H1 (cell line): ENCODE results near the gene TMEM18. TPM values are rescaled to one million over a fixed set of nuclear protein-coding genes. Genes with fewer than 3 reads are reported as not detected.

Source experiments
- CTCF ChIA-PET: fragments of 300-600 bp; sonication (Branson Sonifier 250); formaldehyde crosslinking; loops from one replicate; lab custom pipeline; 2021; ENCODE audit not compliant: partially characterized antibody; lab: Charles Lee
- POLR2A ChIA-PET: fragments of 300-600 bp; sonication (Branson Sonifier 250); formaldehyde crosslinking; loops from one replicate; lab custom pipeline; 2021; ENCODE audit warnings: inconsistent platforms; ENCODE audit not compliant: partially characterized antibody; lab: Charles Lee
- DNase-seq, 2 experiments: peaks; one replicate each; pipeline versions ENCODE4 v3.0.0 to v3.0.0-alpha.2; 2010 to 2022; ENCODE audit warnings: low spot score in 2 of 2, low read depth in 1 of 2, mixed read lengths in 1 of 2
- FAIRE-seq: peaks from 2 replicates; lab custom pipeline; 2011; peaks lifted over from hg19 to GRCh38; lab: Jason Lieb, UNC
- H2AFZ ChIP-seq: 2 replicates; pipeline ENCODE4 v1.8.1; 2012; ENCODE audit warnings: low read length, inconsistent platforms
- H2AK5ac ChIP-seq: 2 replicates; pipeline ENCODE4 v1.6.1; 2013; ENCODE audit warnings: low read depth, low read length
- H2BK120ac ChIP-seq: replicated peaks from 2 replicates; pipeline ENCODE3; 2013; ENCODE audit warnings: low read depth, low read length, inconsistent platforms
- H2BK12ac ChIP-seq: 2 replicates; pipeline ENCODE4 v1.6.1; 2013; ENCODE audit warnings: low read depth, low read length
- H2BK15ac ChIP-seq: 2 replicates; pipeline ENCODE4 v1.6.1; 2013; ENCODE audit warnings: low read length
- H2BK20ac ChIP-seq: 2 replicates; pipeline ENCODE4 v1.6.1; 2013; ENCODE audit warnings: low read length
- H2BK5ac ChIP-seq: 2 replicates; pipeline ENCODE4 v1.6.1; 2013; ENCODE audit warnings: low read depth, low read length
- H3K14ac ChIP-seq: 2 replicates; pipeline ENCODE4 v1.6.1; 2013; ENCODE audit warnings: inconsistent platforms; ENCODE audit not compliant: insufficient read length
- H3K18ac ChIP-seq: 2 replicates; pipeline ENCODE4 v1.6.1; 2013; ENCODE audit warnings: low read length; ENCODE audit errors: extremely low read depth
- H3K23ac ChIP-seq: 2 replicates; pipeline ENCODE4 v1.6.1; 2013; ENCODE audit warnings: inconsistent platforms; ENCODE audit not compliant: insufficient read length
- H3K23me2 ChIP-seq: 2 replicates; pipeline ENCODE4 v1.6.1; 2013; ENCODE audit warnings: low read depth, low read length
- H3K27ac ChIP-seq: 2 replicates; pipeline ENCODE4 v1.6.1; 2011; ENCODE audit warnings: low read depth, low read length, inconsistent platforms
- H3K27me3 ChIP-seq, 4 experiments: replicated peaks in 1 of 4; 1 replicate in 1 of 4; 2 replicates in 3 of 4; pipeline versions ENCODE4 v1.6.1 to v1.8.1; 2011 to 2013; ENCODE audit warnings: low read length in 3 of 4, mild to moderate bottlenecking in 3 of 4, inconsistent platforms in 2 of 4, mixed read lengths in 2 of 4, moderate library complexity in 1 of 4; ENCODE audit not compliant: control insufficient read depth in 3 of 4, insufficient read depth in 3 of 4; ENCODE audit errors: extremely low read depth in 1 of 4
- H3K36me3 ChIP-seq, 4 experiments: 2 replicates each; pipeline versions ENCODE4 v1.6.1 to v1.8.1; 2011 to 2013; ENCODE audit warnings: mild to moderate bottlenecking in 4 of 4, low read length in 3 of 4, moderate library complexity in 2 of 4, control low read depth in 1 of 4, inconsistent platforms in 1 of 4; ENCODE audit not compliant: insufficient read depth in 4 of 4, control insufficient read depth in 2 of 4
- H3K4ac ChIP-seq: replicated peaks from 2 replicates; pipeline ENCODE3; 2013; ENCODE audit warnings: low read length, low read depth, mixed read lengths, inconsistent platforms; ENCODE audit not compliant: insufficient read length
- H3K4me1 ChIP-seq, 4 experiments: replicated peaks in 1 of 4; 1 replicate in 1 of 4; 2 replicates in 3 of 4; pipeline versions ENCODE4 v1.6.1 to v1.8.1; 2011 to 2013; ENCODE audit warnings: low read length in 3 of 4, inconsistent platforms in 2 of 4, mixed read lengths in 1 of 4; ENCODE audit not compliant: insufficient read depth in 4 of 4, control insufficient read depth in 3 of 4
- H3K4me2 ChIP-seq, 2 experiments: 2 replicates each; pipeline versions ENCODE4 v1.6.1 to v1.8.1; 2011 to 2013; ENCODE audit warnings: low read depth in 2 of 2, low read length in 2 of 2, control low read depth in 1 of 2, inconsistent platforms in 1 of 2, mild to moderate bottlenecking in 1 of 2; ENCODE audit not compliant: insufficient read depth in 1 of 2
- H3K4me3 ChIP-seq, 4 experiments: fragments of 200-600, 300-600 bp in 1 of 4; sonication (generic), shearing (Covaris generic), sonication (Bioruptor Twin) in 1 of 4; 2 replicates each; pipeline versions ENCODE4 v1.5.1 to v1.8.1; 2011 to 2016; ENCODE audit warnings: low read length in 4 of 4, low read depth in 3 of 4, control low read depth in 2 of 4, inconsistent platforms in 2 of 4, mild to moderate bottlenecking in 2 of 4, mixed read lengths in 1 of 4, moderate library complexity in 1 of 4; ENCODE audit not compliant: insufficient read depth in 2 of 4; ENCODE audit errors: extremely low read depth in 1 of 4
- H3K56ac ChIP-seq: replicated peaks from 2 replicates; pipeline ENCODE3; 2013; ENCODE audit warnings: low read depth, mild to moderate bottlenecking, mixed read lengths, low read length, inconsistent platforms; ENCODE audit not compliant: insufficient read length
- H3K79me1 ChIP-seq: 2 replicates; pipeline ENCODE4 v1.6.1; 2013; ENCODE audit warnings: low read depth, low read length, control low read depth
- H3K79me2 ChIP-seq, 2 experiments: 2 replicates each; pipeline versions ENCODE4 v1.6.1 to v1.8.1; 2012 to 2013; ENCODE audit warnings: low read length in 2 of 2, mild to moderate bottlenecking in 2 of 2, inconsistent platforms in 1 of 2; ENCODE audit not compliant: insufficient read depth in 2 of 2, control insufficient read depth in 1 of 2
- H3K9ac ChIP-seq, 4 experiments: replicated peaks in 1 of 4; 1 replicate in 1 of 4; 2 replicates in 3 of 4; pipeline versions ENCODE4 v1.6.1 to v1.8.1; 2011 to 2013; ENCODE audit warnings: low read depth in 3 of 4, low read length in 3 of 4, control low read depth in 2 of 4, mild to moderate bottlenecking in 2 of 4, moderate library complexity in 2 of 4, inconsistent platforms in 1 of 4; ENCODE audit errors: extremely low read depth in 1 of 4
- H3K9me3 ChIP-seq, 2 experiments: 2 replicates each; pipeline versions ENCODE4 v1.6.1 to v1.8.1; 2012 to 2013; ENCODE audit warnings: mild to moderate bottlenecking in 2 of 2, moderate library complexity in 2 of 2, control low read depth in 1 of 2, inconsistent platforms in 1 of 2, low read depth in 1 of 2, low read length in 1 of 2, mixed read lengths in 1 of 2; ENCODE audit not compliant: insufficient read depth in 2 of 2
- H4K20me1 ChIP-seq, 2 experiments: replicated peaks in 1 of 2; 2 replicates each; pipeline versions ENCODE3 to v1.8.1; 2011 to 2013; ENCODE audit warnings: inconsistent platforms in 2 of 2, low read length in 2 of 2, mild to moderate bottlenecking in 1 of 2; ENCODE audit not compliant: insufficient read depth in 2 of 2, control insufficient read depth in 1 of 2
- H4K5ac ChIP-seq: 2 replicates; pipeline ENCODE4 v1.6.1; 2013; ENCODE audit warnings: low read length, low read depth, mixed read lengths, inconsistent platforms; ENCODE audit not compliant: insufficient read length
- H4K8ac ChIP-seq: 2 replicates; pipeline ENCODE4 v1.8.0; 2013; ENCODE audit warnings: mild to moderate bottlenecking, moderate library complexity, low read length, inconsistent platforms; ENCODE audit not compliant: insufficient read depth; ENCODE audit errors: extremely low read depth
- H4K91ac ChIP-seq: replicated peaks from 2 replicates; pipeline ENCODE3; 2013; ENCODE audit warnings: low read length, mixed read lengths, inconsistent platforms; ENCODE audit not compliant: insufficient read length
- ATF2 ChIP-seq: IDR thresholded peaks from 2 replicates; pipeline ENCODE4 v1.6.1; 2012; ENCODE audit warnings: low read length, inconsistent platforms
- CBX5 ChIP-seq: fragments of 300-800, 300-1000 bp; sonication (generic); IDR thresholded peaks from 2 replicates; pipeline ENCODE4 v1.7.1; 2016; ENCODE audit warnings: antibody characterized with exemption, low read length, low read depth
- CBX8 ChIP-seq: fragments of 300-800, 300-1000 bp; sonication (generic); IDR thresholded peaks from 2 replicates; pipeline ENCODE4 v1.7.1; 2016; ENCODE audit warnings: low read depth, low read length, borderline replicate concordance
- CHD1 ChIP-seq: IDR thresholded peaks from 2 replicates; pipeline ENCODE4 v1.6.1; 2012; ENCODE audit warnings: low read depth, low read length, improper control_type of control experiment
- KDM5A ChIP-seq: fragments of 200-600 bp; IDR thresholded peaks from 2 replicates; pipeline ENCODE4 v1.7.1; 2012; ENCODE audit warnings: mild to moderate bottlenecking, low read length, inconsistent platforms, mixed read lengths
- RBBP5 ChIP-seq: IDR thresholded peaks from 2 replicates; pipeline ENCODE4 v1.7.1; 2012; ENCODE audit warnings: low read depth, mild to moderate bottlenecking, inconsistent platforms, low read length, moderate library complexity, borderline replicate concordance
- RXRA ChIP-seq: IDR thresholded peaks from 2 replicates; pipeline ENCODE4 v1.6.1; 2011; ENCODE audit warnings: low read depth, mild to moderate bottlenecking, low read length, moderate library complexity; ENCODE audit not compliant: insufficient read depth
- SUZ12 ChIP-seq: fragments of 200-600 bp; sonication (generic); IDR thresholded peaks from 2 replicates; pipeline ENCODE4 v1.6.1; 2012; ENCODE audit warnings: mild to moderate bottlenecking, inconsistent platforms, low read length, moderate library complexity, mixed read lengths
- TAF7 ChIP-seq: optimal IDR thresholded peaks from 2 replicates; pipeline ENCODE3; 2011; ENCODE audit warnings: low read depth, mild to moderate bottlenecking, inconsistent platforms, low read length, moderate library complexity, borderline replicate concordance
- USF2 ChIP-seq: IDR thresholded peaks from 2 replicates; pipeline ENCODE4 v1.6.1; 2011; ENCODE audit warnings: low read length, improper control_type of control experiment
- WGBS, 2 experiments: shearing (Covaris generic) in 1 of 2; methylation state at CpG; one replicate each; pipeline versions ENCODE4 v1.1.6 to v1.1.7; 2013 to 2015; ENCODE audit warnings: low lambda C conversion rate in 2 of 2, mixed read lengths in 2 of 2, inconsistent platforms in 1 of 2, low coverage in 1 of 2, missing lambda C conversion rate in 1 of 2; ENCODE audit not compliant: insufficient replicate concordance in 2 of 2, insufficient coverage in 1 of 2, insufficient read length in 1 of 2; ENCODE audit errors: extremely low coverage in 1 of 2, missing lambda C conversion rate in 1 of 2; 5-methylcytosine and 5-hydroxymethylcytosine counted together
- polyA plus RNA-seq, 7 experiments: library from polyadenylated mRNA; depleted of rRNA in 3 of 7; stranded (reverse) in 5 of 7; unstranded in 2 of 7; fragments of >200 nt in 5 of 7; fragments of 200-250 nt in 2 of 7; gene quantifications; 1 replicate in 5 of 7; 2 replicates in 1 of 7; 4 replicates in 1 of 7; pipeline versions ENCODE4 v1.2.1 to v1.2.3, GENCODE V29; 2011 to 2013; ENCODE audit warnings: missing spikeins in 2 of 7, mixed read lengths in 2 of 7
- total RNA-seq: library from RNA; stranded (reverse); fragmentation: NEBNext Ultra II Directional; extraction: Animal tissue kit (Norgen Biotek cat#: 25700); gene quantifications from 2 replicates; pipeline ENCODE4 v1.2.1, GENCODE V29; 2021

TMEM18 gene
- total and polyA plus RNA-seq, 2 of the 8 experiments (the other 6 are each of a cell fraction or from before 2014, with no cell fraction given), result 22.4 to 27.1 TPM

- H3K36me3 ChIP-seq, result no peaks in the 10 kb centered on the region
- no peak overlapping the region for H2AK5ac ChIP-seq
- H3K4me2 ChIP-seq, result no peak overlapping the region
- H3K4me3 ChIP-seq, result no peak overlapping the region
- TF ChIP-seq TAF7 (no peak), KDM5A (no peak), CHD1 (no peak), RXRA (no peak), CBX5 (no peak), USF2 (no peak), ATF2 (no peak), SUZ12 (no peak), RBBP5 (no peak), CBX8 (no peak)
- DNase-seq (peak in 1 of 2 experiments; percentile 34), FAIRE-seq (no peak)
- H4K5ac ChIP-seq, result no peak overlapping the region
- H3K4me1 ChIP-seq, result no peaks in the 10 kb centered on the region
- H3K79me2 ChIP-seq, result no peaks in the 10 kb centered on the region
- H3K79me1 ChIP-seq, result no peaks in the 10 kb centered on the region
- H3K23me2 ChIP-seq, result no peaks in the 10 kb centered on the region; the same call in 1 of the 2 replicates
- no peak overlapping the region for H3K18ac ChIP-seq
- no peak overlapping the region for H3K14ac ChIP-seq
- 96% methylated on average over 10 of the region's 10 CpGs; no CpG with 5 or more reads in 1 of the 2 experiments for WGBS, 2 experiments
- H2BK120ac ChIP-seq, result no peak overlapping the region
- peaks cover 2 to 5% of the 10 kb centered on the region in 2 experiments; a peak in 3 of 4 replicates for H3K9me3 ChIP-seq
- H2BK20ac ChIP-seq, result no peak overlapping the region
- no peak overlapping the region for H3K23ac ChIP-seq
- ChIA-PET CTCF (interaction anchor here (0.6 to 2.2 kb wide), 3 partner anchors 23 to 259 kb away, joined by 3 to 8 read pairs (median 3); no protein-coding TSS in a partner anchor), POLR2A (no interaction called here)
- H4K8ac ChIP-seq, result no peak overlapping the region
- no peaks in the 10 kb centered on the region for H4K20me1 ChIP-seq
- H2BK12ac ChIP-seq, result no peak overlapping the region
- H3K27me3 ChIP-seq, result no peaks in the 10 kb centered on the region; a peak in 3 of 7 replicates
- H3K27ac ChIP-seq, result no peak overlapping the region
- H4K91ac ChIP-seq, result no peak overlapping the region
- no peak overlapping the region for H3K4ac ChIP-seq
- no peak overlapping the region for H2BK15ac ChIP-seq
- no peak overlapping the region for H2BK5ac ChIP-seq
- no peak overlapping the region for H3K56ac ChIP-seq
- H2AFZ ChIP-seq, result no peak overlapping the region
- H3K9ac ChIP-seq, result no peak overlapping the region
Observed at GRCh38 chr2:643334-643733, 33.9 kb downstream of the TMEM18 start.
